HepG2 (cell line): ENCODE measurements around the gene NEK6. TPM values are rescaled to one million over a fixed set of nuclear protein-coding genes. Genes with fewer than 3 reads are reported as not detected.

ENCODE experiments used
- CBX1 ChIP-seq: IDR thresholded peaks from one replicate; pipeline ENCODE4 v1.6.1; 2016; ENCODE audit warnings: antibody characterized with exemption, low read depth
- HNRNPL ChIP-seq: fragments of 200-400 bp; formaldehyde crosslinking; IDR thresholded peaks from 2 replicates; pipeline ENCODE4 v1.6.1; 2017; ENCODE audit warnings: mild to moderate bottlenecking, low read depth, low read length
- KLF15 ChIP-seq: sonication (generic); formaldehyde crosslinking; IDR thresholded peaks from 2 replicates; pipeline ENCODE4 v1.8.1; 2023; ENCODE audit warnings: borderline replicate concordance, mild to moderate bottlenecking, inconsistent platforms, missing genetic modification reagents, mixed read lengths
- MTA1 ChIP-seq: sonication (generic); formaldehyde crosslinking; IDR thresholded peaks from 2 replicates; pipeline ENCODE4 v1.4.0; 2020; ENCODE audit warnings: missing genetic modification reagents, mild to moderate bottlenecking, borderline replicate concordance
- NCOR1 ChIP-seq: fragments of 200-600 bp; sonication (generic); IDR thresholded peaks from 2 replicates; pipeline ENCODE4 v1.7.0; 2017; ENCODE audit warnings: antibody characterized with exemption, low read length, borderline replicate concordance
- SP5 ChIP-seq: IDR thresholded peaks from 2 replicates; pipeline ENCODE4 v1.6.1; 2016; ENCODE audit warnings: low read depth, borderline replicate concordance
- TBL1XR1 ChIP-seq: fragments of 150-350 bp; IDR thresholded peaks from 2 replicates; pipeline ENCODE4 v1.6.1; 2014; ENCODE audit warnings: borderline replicate concordance, low read length; ENCODE audit not compliant: partially characterized antibody
- TGIF2 ChIP-seq: IDR thresholded peaks from 2 replicates; pipeline ENCODE4 v1.6.1; 2016; ENCODE audit warnings: control low read depth, missing compliant biosample characterization
- YEATS2 ChIP-seq: sonication (generic); formaldehyde crosslinking; IDR thresholded peaks from 2 replicates; pipeline ENCODE4 v1.4.0; 2020; ENCODE audit warnings: missing genetic modification reagents, borderline replicate concordance
- ZNF235 ChIP-seq: sonication (generic); formaldehyde crosslinking; IDR thresholded peaks from 2 replicates; pipeline ENCODE4 v1.8.1; 2023; ENCODE audit warnings: mild to moderate bottlenecking, missing genetic modification reagents, borderline replicate concordance
- ZNF382 ChIP-seq: sonication (generic); formaldehyde crosslinking; IDR thresholded peaks from 2 replicates; pipeline ENCODE4 v1.5.0; 2020; ENCODE audit warnings: missing genetic modification reagents, mild to moderate bottlenecking, borderline replicate concordance
- ZNF510 ChIP-seq: sonication (generic); formaldehyde crosslinking; IDR thresholded peaks from 2 replicates; pipeline ENCODE4 v1.4.0; 2020; ENCODE audit warnings: low read depth, mild to moderate bottlenecking, missing genetic modification reagents
- ZNF615 ChIP-seq: sonication (generic); formaldehyde crosslinking; IDR thresholded peaks from 2 replicates; pipeline ENCODE4 v1.5.0; 2020; ENCODE audit warnings: mild to moderate bottlenecking, missing genetic modification reagents, borderline replicate concordance
- polyA plus RNA-seq, 8 experiments: library from polyadenylated mRNA; depleted of rRNA in 3 of 8; stranded (reverse) in 7 of 8; unstranded in 1 of 8; fragments of >200 nt; fragmentation: Illumina TruSeq in 4 of 8; extraction: Trizol in 4 of 8; gene quantifications; 2 replicates each; pipeline versions ENCODE4 v1.2.1 to v1.2.3, GENCODE V29; 2011 to 2016; ENCODE audit warnings: low read depth in 4 of 8, missing spikeins in 1 of 8, mixed read lengths in 1 of 8; ENCODE audit not compliant: insufficient read depth in 1 of 8
- total RNA-seq, 5 experiments: library from RNA; depleted of rRNA; stranded (reverse); fragments of >200 nt; fragmentation: Illumina TruSeq; extraction: Trizol; gene quantifications; 2 replicates each; pipeline ENCODE4 v1.2.3, GENCODE V29; 2016; ENCODE audit warnings: low read depth in 1 of 5
- TF ChIP-seq, protein P1 (sequence below): sonication (generic); formaldehyde crosslinking; IDR thresholded peaks from 2 replicates; pipeline ENCODE4 v1.4.0; 2020; ENCODE audit warnings: missing genetic modification reagents, borderline replicate concordance
- TF ChIP-seq, protein P2 (sequence below): sonication (generic); formaldehyde crosslinking; IDR thresholded peaks from 2 replicates; pipeline ENCODE4 v1.4.0; 2020; ENCODE audit warnings: missing genetic modification reagents
- TF ChIP-seq, protein P3 (sequence below): sonication (generic); formaldehyde crosslinking; IDR thresholded peaks from 2 replicates; pipeline ENCODE4 v1.4.0; 2020; ENCODE audit warnings: mild to moderate bottlenecking, low read depth, missing genetic modification reagents
- TF ChIP-seq, protein P4 (sequence below): IDR thresholded peaks from 2 replicates; pipeline ENCODE4 v1.6.1; 2016
- TF ChIP-seq, protein P5 (sequence below): conservative IDR thresholded peaks from 2 replicates; pipeline ENCODE4 v1.6.1; 2018; ENCODE audit warnings: missing genetic modification reagents
- TF ChIP-seq, protein P6 (sequence below): sonication (generic); formaldehyde crosslinking; IDR thresholded peaks from 2 replicates; pipeline ENCODE4 v1.4.0; 2020; ENCODE audit warnings: mild to moderate bottlenecking, missing genetic modification reagents

NEK6 gene
- total and polyA plus RNA-seq, 2 of the 13 experiments (the other 11 are each of a cell fraction or from before 2014, with no cell fraction given), result 30.4 to 119 TPM

DNA sequence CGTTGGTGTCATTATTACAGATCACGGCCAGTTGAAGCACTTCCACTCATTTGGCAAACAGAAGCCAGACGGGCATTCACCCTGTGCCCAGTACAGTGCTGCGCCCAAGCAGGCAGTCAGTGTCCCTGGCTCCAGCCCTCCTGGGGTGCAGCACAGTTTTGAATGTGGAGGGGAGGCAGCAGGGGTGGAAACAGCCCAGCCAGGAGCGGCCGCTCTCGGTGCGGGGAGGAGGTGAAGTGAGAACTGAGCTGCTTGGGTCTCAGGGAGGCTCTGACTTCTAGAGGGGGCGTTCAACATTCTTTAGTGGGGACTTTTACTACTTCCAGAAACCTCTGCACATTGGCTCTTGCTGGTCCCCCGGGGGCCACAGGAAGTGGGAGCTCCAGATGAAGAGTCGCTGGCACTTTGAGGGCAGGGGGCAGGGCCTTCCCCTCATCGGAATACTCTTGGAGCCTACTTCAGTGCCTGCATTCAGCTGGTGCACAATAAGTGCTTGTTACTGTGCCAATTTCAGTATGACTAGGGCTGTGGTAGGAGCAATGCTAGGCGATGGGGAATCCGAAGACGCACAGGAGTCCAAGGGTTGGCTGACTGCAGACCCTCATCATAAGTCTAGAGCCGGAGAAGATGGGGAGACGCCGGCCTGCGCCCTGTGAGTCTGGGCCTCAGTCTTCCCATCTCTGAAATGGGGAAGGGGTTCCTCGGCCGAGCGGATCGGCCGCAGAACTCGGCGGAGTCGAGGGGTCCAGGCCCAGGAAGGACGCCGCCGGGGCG is 492 bp upstream of the NEK6 start (continued):
- TF ChIP-seq, protein P1, sequence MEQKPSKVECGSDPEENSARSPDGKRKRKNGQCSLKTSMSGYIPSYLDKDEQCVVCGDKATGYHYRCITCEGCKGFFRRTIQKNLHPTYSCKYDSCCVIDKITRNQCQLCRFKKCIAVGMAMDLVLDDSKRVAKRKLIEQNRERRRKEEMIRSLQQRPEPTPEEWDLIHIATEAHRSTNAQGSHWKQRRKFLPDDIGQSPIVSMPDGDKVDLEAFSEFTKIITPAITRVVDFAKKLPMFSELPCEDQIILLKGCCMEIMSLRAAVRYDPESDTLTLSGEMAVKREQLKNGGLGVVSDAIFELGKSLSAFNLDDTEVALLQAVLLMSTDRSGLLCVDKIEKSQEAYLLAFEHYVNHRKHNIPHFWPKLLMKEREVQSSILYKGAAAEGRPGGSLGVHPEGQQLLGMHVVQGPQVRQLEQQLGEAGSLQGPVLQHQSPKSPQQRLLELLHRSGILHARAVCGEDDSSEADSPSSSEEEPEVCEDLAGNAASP (CRISPR knock-in tag), result no peak
- no peak for TF ChIP-seq ZNF382 (CRISPR knock-in tag)
- TF ChIP-seq YEATS2, result no peak
- TF ChIP-seq, protein P2, sequence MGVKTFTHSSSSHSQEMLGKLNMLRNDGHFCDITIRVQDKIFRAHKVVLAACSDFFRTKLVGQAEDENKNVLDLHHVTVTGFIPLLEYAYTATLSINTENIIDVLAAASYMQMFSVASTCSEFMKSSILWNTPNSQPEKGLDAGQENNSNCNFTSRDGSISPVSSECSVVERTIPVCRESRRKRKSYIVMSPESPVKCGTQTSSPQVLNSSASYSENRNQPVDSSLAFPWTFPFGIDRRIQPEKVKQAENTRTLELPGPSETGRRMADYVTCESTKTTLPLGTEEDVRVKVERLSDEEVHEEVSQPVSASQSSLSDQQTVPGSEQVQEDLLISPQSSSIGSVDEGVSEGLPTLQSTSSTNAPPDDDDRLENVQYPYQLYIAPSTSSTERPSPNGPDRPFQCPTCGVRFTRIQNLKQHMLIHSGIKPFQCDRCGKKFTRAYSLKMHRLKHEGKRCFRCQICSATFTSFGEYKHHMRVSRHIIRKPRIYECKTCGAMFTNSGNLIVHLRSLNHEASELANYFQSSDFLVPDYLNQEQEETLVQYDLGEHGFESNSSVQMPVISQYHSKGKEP, result no peak
- TF ChIP-seq ZNF615 (CRISPR knock-in tag), result no peak
- TF ChIP-seq, protein P3, sequence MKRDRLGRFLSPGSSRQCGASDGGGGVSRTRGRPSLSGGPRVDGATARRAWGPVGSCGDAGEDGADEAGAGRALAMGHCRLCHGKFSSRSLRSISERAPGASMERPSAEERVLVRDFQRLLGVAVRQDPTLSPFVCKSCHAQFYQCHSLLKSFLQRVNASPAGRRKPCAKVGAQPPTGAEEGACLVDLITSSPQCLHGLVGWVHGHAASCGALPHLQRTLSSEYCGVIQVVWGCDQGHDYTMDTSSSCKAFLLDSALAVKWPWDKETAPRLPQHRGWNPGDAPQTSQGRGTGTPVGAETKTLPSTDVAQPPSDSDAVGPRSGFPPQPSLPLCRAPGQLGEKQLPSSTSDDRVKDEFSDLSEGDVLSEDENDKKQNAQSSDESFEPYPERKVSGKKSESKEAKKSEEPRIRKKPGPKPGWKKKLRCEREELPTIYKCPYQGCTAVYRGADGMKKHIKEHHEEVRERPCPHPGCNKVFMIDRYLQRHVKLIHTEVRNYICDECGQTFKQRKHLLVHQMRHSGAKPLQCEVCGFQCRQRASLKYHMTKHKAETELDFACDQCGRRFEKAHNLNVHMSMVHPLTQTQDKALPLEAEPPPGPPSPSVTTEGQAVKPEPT (CRISPR knock-in tag), result no peak
- no peak for TF ChIP-seq KLF15 (CRISPR knock-in tag)
- no peak for TF ChIP-seq NCOR1
- TF ChIP-seq SP5, result no peak
- TF ChIP-seq CBX1, result peak; percentile 53
- TF ChIP-seq, protein P4, sequence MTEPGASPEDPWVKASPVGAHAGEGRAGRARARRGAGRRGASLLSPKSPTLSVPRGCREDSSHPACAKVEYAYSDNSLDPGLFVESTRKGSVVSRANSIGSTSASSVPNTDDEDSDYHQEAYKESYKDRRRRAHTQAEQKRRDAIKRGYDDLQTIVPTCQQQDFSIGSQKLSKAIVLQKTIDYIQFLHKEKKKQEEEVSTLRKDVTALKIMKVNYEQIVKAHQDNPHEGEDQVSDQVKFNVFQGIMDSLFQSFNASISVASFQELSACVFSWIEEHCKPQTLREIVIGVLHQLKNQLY (CRISPR knock-in tag), result no peak
- TF ChIP-seq, protein P5, sequence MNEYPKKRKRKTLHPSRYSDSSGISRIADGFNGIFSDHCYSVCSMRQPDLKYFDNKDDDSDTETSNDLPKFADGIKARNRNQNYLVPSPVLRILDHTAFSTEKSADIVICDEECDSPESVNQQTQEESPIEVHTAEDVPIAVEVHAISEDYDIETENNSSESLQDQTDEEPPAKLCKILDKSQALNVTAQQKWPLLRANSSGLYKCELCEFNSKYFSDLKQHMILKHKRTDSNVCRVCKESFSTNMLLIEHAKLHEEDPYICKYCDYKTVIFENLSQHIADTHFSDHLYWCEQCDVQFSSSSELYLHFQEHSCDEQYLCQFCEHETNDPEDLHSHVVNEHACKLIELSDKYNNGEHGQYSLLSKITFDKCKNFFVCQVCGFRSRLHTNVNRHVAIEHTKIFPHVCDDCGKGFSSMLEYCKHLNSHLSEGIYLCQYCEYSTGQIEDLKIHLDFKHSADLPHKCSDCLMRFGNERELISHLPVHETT (CRISPR knock-in tag), result no peak
- no peak for TF ChIP-seq ZNF510 (CRISPR knock-in tag)
- no peak for TF ChIP-seq MTA1 (CRISPR knock-in tag)
- TF ChIP-seq ZNF235, result no peak
- no peak for TF ChIP-seq TGIF2 (CRISPR knock-in tag)
- no peak for TF ChIP-seq HNRNPL
- TF ChIP-seq, protein P6, sequence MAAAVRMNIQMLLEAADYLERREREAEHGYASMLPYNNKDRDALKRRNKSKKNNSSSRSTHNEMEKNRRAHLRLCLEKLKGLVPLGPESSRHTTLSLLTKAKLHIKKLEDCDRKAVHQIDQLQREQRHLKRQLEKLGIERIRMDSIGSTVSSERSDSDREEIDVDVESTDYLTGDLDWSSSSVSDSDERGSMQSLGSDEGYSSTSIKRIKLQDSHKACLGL (CRISPR knock-in tag), result no peak; the same call in 1 of the 2 replicates
- no peak for TF ChIP-seq TBL1XR1
